Left renal pelvis (tissue), 4 donors: ENCODE results near the gene CABCOCO1. TPM values are rescaled to one million over a fixed set of nuclear protein-coding genes. Genes with fewer than 3 reads are reported as not detected.
"Not testable (repeated sequence)": the region's sequence is repeated elsewhere in the genome, so short reads cannot be mapped to it uniquely, and the experiment has no call there.

Source experiments
- DNase-seq, 4 donors: peaks; one replicate each; pipeline ENCODE4 v3.0.0-alpha.2; 2013; ENCODE audit warnings: low read depth in 4 of 4, low spot score in 3 of 4
- polyA plus RNA-seq, 4 donors: library from polyadenylated mRNA; unstranded; fragments of 120-200 nt; gene quantifications; one replicate each; pipeline ENCODE4 v1.2.1, GENCODE V29; 2013; ENCODE audit not compliant: insufficient read length in 4 of 4

Gene CABCOCO1
- polyA plus RNA-seq, 4 donors, result 0.59 to 5.2 (median 3.0) TPM

GRCh38 chr10:61642150-61642571, 20.6 kb upstream of the CABCOCO1 start:
- DNase-seq, result no peak

- no peak for DNase-seq
Observed at GRCh38 chr10:61642676-61643075, 20.1 kb upstream of the CABCOCO1 start.

GRCh38 chr10:61643316-61643751, 19.4 kb upstream of the CABCOCO1 start:
- DNase-seq, result no peak

- no peak for DNase-seq
Observed at GRCh38 chr10:61653699-61654098, 9.0 kb upstream of the CABCOCO1 start.

GRCh38 chr10:61655335-61655851, 7.3 kb upstream of the CABCOCO1 start:
- DNase-seq, result no peak

GRCh38 chr10:61663466-61663865, 737 bp downstream of the CABCOCO1 start:
- no peak for DNase-seq

- DNase-seq, result no peak
Observed at GRCh38 chr10:61664985-61665384, 2.3 kb downstream of the CABCOCO1 start.

- no peak for DNase-seq
Observed at GRCh38 chr10:61669161-61669725, 6.5 kb downstream of the CABCOCO1 start.

GRCh38 chr10:61669849-61670248, 7.1 kb downstream of the CABCOCO1 start:
- DNase-seq, result no peak

GRCh38 chr10:61673360-61673759, 10.6 kb downstream of the CABCOCO1 start:
- DNase-seq, result no peak

- DNase-seq, result no peak
Observed at GRCh38 chr10:61682323-61682722, 19.6 kb downstream of the CABCOCO1 start.

GRCh38 chr10:61683319-61683718, 20.6 kb downstream of the CABCOCO1 start:
- no peak for DNase-seq

- DNase-seq, result no peak
Observed at GRCh38 chr10:61684894-61685507, 22.3 kb downstream of the CABCOCO1 start.

- DNase-seq, result no peak
Observed at GRCh38 chr10:61688551-61689308, 26.0 kb downstream of the CABCOCO1 start.

- not testable (repeated sequence) for DNase-seq
Observed at GRCh38 chr10:61691667-61692066, 28.9 kb downstream of the CABCOCO1 start.

- DNase-seq, result no peak
Observed at GRCh38 chr10:61692447-61693010, 29.8 kb downstream of the CABCOCO1 start.

GRCh38 chr10:61698968-61699655, 36.4 kb downstream of the CABCOCO1 start:
- DNase-seq, result no peak

- no peak for DNase-seq
Observed at GRCh38 chr10:61701055-61701705, 38.5 kb downstream of the CABCOCO1 start.

- DNase-seq, result no peak
Observed at GRCh38 chr10:61701706-61702105, 39.0 kb downstream of the CABCOCO1 start.

- DNase-seq, result no peak
Observed at GRCh38 chr10:61702584-61702983, 39.9 kb downstream of the CABCOCO1 start.
